Measurements from ENCODE around the gene UNC119. TPM values are rescaled to one million over a fixed set of nuclear protein-coding genes. Genes with fewer than 3 reads are reported as not detected.

Gene UNC119
- total RNA-seq, 1 donor from 2014 or later, result 57.2 TPM

GRCh38 chr17:28538296-28538895 is 14.0 kb downstream of the UNC119 start:
- no peak for DNase-seq
- H3K36me3 Mint-ChIP-seq (ENCODE audit: unreplicated experiment), result no peaks in the 10 kb centered on the region
- H3K9me3 Mint-ChIP-seq (ENCODE audit: unreplicated experiment), result no peaks in the 10 kb centered on the region
- no peak for TF ChIP-seq CTCF (IDR thresholded peaks at IDR 0.05; ENCODE audit: partially characterized antibody, unreplicated experiment)
- H3K4me1 Mint-ChIP-seq (ENCODE audit: low read depth, unreplicated experiment), result no peaks in the 10 kb centered on the region
- H3K27me3 Mint-ChIP-seq (ENCODE audit: unreplicated experiment), result peaks cover 3% of the 10 kb centered on the region
- H3K4me3 Mint-ChIP-seq (ENCODE audit: unreplicated experiment), result no peak overlapping the region
- H3K27ac Mint-ChIP-seq (ENCODE audit: unreplicated experiment), result no peak overlapping the region

GRCh38 chr17:28537219-28537610 is 15.2 kb downstream of the UNC119 start:
- no peak overlapping the region for H3K27ac Mint-ChIP-seq (ENCODE audit: unreplicated experiment)
- H3K27me3 Mint-ChIP-seq (ENCODE audit: unreplicated experiment), result peaks cover 3% of the 10 kb centered on the region
- no peaks in the 10 kb centered on the region for H3K36me3 Mint-ChIP-seq (ENCODE audit: unreplicated experiment)
- no peak for DNase-seq
- H3K9me3 Mint-ChIP-seq (ENCODE audit: unreplicated experiment), result no peaks in the 10 kb centered on the region
- H3K4me1 Mint-ChIP-seq (ENCODE audit: low read depth, unreplicated experiment), result no peaks in the 10 kb centered on the region
- no peak for TF ChIP-seq CTCF (IDR thresholded peaks at IDR 0.05; ENCODE audit: partially characterized antibody, unreplicated experiment)
- H3K4me3 Mint-ChIP-seq (ENCODE audit: unreplicated experiment), result no peak overlapping the region

- Mint-ChIP-seq H3K4me3 (ENCODE audit: unreplicated experiment) (no peak overlapping the region), H3K36me3 (ENCODE audit: unreplicated experiment) (no peaks in the 10 kb centered on the region), H3K9me3 (ENCODE audit: unreplicated experiment) (no peaks in the 10 kb centered on the region), H3K27me3 (ENCODE audit: unreplicated experiment) (peaks cover 3% of the 10 kb centered on the region), H3K27ac (ENCODE audit: unreplicated experiment) (no peak overlapping the region), H3K4me1 (ENCODE audit: low read depth, unreplicated experiment) (no peaks in the 10 kb centered on the region)
- DNase-seq, result no peak
- TF ChIP-seq CTCF (IDR thresholded peaks at IDR 0.05; ENCODE audit: partially characterized antibody, unreplicated experiment), result no peak
Observed at GRCh38 chr17:28536532-28537218, 15.7 kb downstream of the UNC119 start.

DNA sequence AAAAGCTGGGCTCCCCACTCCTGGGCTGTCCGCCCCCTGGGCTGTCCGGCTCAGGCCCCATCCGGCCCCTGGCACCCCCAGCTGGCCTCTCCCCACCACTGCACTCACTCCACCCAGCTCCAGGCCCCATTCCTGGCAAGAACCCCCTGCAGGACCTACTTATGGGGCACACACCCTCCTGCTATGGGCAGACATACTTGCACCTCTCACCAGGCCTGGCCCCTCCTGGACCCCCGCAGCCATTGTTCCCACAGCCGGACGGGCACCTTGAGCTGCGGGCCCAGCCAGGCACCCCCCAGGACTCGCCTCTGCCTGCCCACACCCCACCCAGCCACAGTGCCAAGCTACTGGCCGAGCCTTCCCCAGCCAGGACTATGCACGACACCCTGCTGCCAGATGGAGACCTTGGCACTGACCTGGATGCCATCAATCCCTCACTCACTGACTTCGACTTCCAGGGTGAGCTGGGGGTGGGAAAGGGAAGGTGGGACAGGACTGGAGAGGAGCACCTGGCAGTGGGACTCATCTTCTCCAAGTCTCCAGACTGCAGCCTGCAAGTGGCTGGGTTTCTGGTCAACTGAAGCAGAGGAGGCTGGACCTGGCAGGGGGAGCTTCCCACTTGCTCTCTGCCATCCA is 17.6 kb downstream of the UNC119 start:
- no peaks in the 10 kb centered on the region for H3K36me3 Mint-ChIP-seq (ENCODE audit: unreplicated experiment)
- H3K27ac Mint-ChIP-seq (ENCODE audit: unreplicated experiment), result no peak overlapping the region
- peaks cover 3% of the 10 kb centered on the region for H3K27me3 Mint-ChIP-seq (ENCODE audit: unreplicated experiment)
- DNase-seq, result no peak
- TF ChIP-seq CTCF (IDR thresholded peaks at IDR 0.05; ENCODE audit: partially characterized antibody, unreplicated experiment), result no peak
- H3K4me1 Mint-ChIP-seq (ENCODE audit: low read depth, unreplicated experiment), result peaks cover under 1% of the 10 kb centered on the region
- no peaks in the 10 kb centered on the region for H3K9me3 Mint-ChIP-seq (ENCODE audit: unreplicated experiment)
- H3K4me3 Mint-ChIP-seq (ENCODE audit: unreplicated experiment), result no peak overlapping the region
